KMS-11 (cell line): ENCODE data around the gene USH2A.

ENCODE experiments used
- H2AFZ ChIP-seq: fragments of 200-600 bp; sonication (generic); 2 replicates; pipeline ENCODE4 v1.6.1; 2016; ENCODE audit warnings: antibody characterized with exemption, mixed run types, low read depth
- H3K27ac ChIP-seq: fragments of 200-600 bp; sonication (generic); 2 replicates; pipeline ENCODE4 v1.6.1; 2016; ENCODE audit warnings: mild to moderate bottlenecking, mixed run types
- H3K27me3 ChIP-seq: fragments of 200-600 bp; sonication (generic); 2 replicates; pipeline ENCODE4 v1.6.1; 2017; ENCODE audit warnings: mild to moderate bottlenecking, low read depth, mixed run types, moderate library complexity; ENCODE audit not compliant: insufficient read depth
- H3K36me3 ChIP-seq: fragments of 200-600 bp; sonication (generic); 2 replicates; pipeline ENCODE4 v1.6.1; 2017; ENCODE audit warnings: mild to moderate bottlenecking, mixed run types; ENCODE audit not compliant: insufficient read depth
- H3K4me1 ChIP-seq: fragments of 200-600 bp; sonication (generic); 2 replicates; pipeline ENCODE4 v1.6.1; 2016; ENCODE audit warnings: mild to moderate bottlenecking, low read depth, mixed run types; ENCODE audit not compliant: poor library complexity, severe bottlenecking
- H3K4me2 ChIP-seq: fragments of 200-600 bp; sonication (generic); 2 replicates; pipeline ENCODE4 v1.7.0; 2016; ENCODE audit warnings: mild to moderate bottlenecking, mixed run types
- H3K4me3 ChIP-seq: fragments of 200-600 bp; sonication (generic); IDR thresholded peaks from 2 replicates; pipeline ENCODE4 v1.6.1; 2017; ENCODE audit warnings: low read depth, low read length, mixed read lengths; ENCODE audit not compliant: insufficient read depth
- H3K79me2 ChIP-seq: fragments of 200-600 bp; sonication (generic); 2 replicates; pipeline ENCODE4 v1.6.1; 2016; ENCODE audit warnings: low read depth, mixed run types; ENCODE audit not compliant: insufficient read depth
- H3K9ac ChIP-seq: fragments of 200-600 bp; sonication (generic); 2 replicates; pipeline ENCODE4 v1.6.1; 2016; ENCODE audit warnings: mild to moderate bottlenecking, mixed run types
- H4K20me1 ChIP-seq: fragments of 200-600 bp; sonication (generic); 2 replicates; pipeline ENCODE4 v1.6.1; 2016; ENCODE audit warnings: mild to moderate bottlenecking, mixed run types; ENCODE audit not compliant: insufficient read depth
- TF ChIP-seq, protein P1 (sequence below): fragments of 200-600 bp; sonication (generic); conservative IDR thresholded peaks from 2 replicates; pipeline ENCODE4 v1.6.1; 2017; ENCODE audit warnings: low read depth, mild to moderate bottlenecking, antibody characterized with exemption, low read length, moderate library complexity, mixed read lengths

USH2A gene

DNA sequence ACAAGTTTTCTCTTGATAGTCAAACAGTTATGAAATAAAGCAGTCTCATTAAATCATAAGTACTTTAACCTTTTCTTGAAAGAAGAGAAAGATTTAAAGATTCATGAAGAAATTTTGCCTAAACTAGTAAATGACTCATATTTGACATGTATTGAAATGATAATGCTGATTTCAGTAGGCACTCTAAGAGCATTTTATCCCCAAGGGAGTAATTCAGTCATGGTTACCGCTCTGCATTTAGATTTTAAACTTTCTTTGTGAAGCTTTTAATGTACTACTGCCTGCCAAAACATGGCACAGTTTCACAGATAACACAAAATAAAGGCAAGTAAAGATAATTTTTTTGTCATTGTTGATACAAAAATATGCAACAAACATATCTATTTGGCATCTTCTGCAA, 6.8 kb downstream of the USH2A start:
- H3K27ac ChIP-seq, result no peak overlapping the region
- no peak overlapping the region for H3K4me2 ChIP-seq
- H4K20me1 ChIP-seq, result no peaks in the 10 kb centered on the region
- H2AFZ ChIP-seq, result no peak overlapping the region
- H3K9ac ChIP-seq, result no peak overlapping the region
- no peaks in the 10 kb centered on the region for H3K36me3 ChIP-seq
- H3K27me3 ChIP-seq, result no peaks in the 10 kb centered on the region
- no peak overlapping the region for H3K4me3 ChIP-seq
- TF ChIP-seq, protein P1, sequence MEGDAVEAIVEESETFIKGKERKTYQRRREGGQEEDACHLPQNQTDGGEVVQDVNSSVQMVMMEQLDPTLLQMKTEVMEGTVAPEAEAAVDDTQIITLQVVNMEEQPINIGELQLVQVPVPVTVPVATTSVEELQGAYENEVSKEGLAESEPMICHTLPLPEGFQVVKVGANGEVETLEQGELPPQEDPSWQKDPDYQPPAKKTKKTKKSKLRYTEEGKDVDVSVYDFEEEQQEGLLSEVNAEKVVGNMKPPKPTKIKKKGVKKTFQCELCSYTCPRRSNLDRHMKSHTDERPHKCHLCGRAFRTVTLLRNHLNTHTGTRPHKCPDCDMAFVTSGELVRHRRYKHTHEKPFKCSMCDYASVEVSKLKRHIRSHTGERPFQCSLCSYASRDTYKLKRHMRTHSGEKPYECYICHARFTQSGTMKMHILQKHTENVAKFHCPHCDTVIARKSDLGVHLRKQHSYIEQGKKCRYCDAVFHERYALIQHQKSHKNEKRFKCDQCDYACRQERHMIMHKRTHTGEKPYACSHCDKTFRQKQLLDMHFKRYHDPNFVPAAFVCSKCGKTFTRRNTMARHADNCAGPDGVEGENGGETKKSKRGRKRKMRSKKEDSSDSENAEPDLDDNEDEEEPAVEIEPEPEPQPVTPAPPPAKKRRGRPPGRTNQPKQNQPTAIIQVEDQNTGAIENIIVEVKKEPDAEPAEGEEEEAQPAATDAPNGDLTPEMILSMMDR, result no peak
- H3K79me2 ChIP-seq, result no peaks in the 10 kb centered on the region
- no peaks in the 10 kb centered on the region for H3K4me1 ChIP-seq

DNA sequence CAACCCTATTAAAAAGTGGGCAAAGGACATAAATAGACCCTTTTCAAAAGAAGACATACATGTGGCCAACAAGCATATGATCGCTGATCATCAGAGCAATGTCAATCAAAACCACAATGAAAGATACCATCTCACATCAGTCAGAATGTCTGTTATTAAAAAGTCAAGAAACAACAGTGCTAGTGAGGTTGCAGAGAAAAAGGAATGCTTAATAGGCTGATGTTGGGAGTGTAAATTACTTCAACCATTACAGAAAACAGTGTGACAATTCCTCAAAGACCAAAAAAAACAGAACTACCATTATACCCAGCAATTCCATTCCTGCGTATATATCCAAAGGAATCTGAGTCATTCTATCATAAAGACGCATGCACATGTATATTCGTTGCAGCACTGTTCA, 13.2 kb downstream of the USH2A start:
- TF ChIP-seq, protein P1, result no peak
- no peak overlapping the region for H3K27ac ChIP-seq
- no peaks in the 10 kb centered on the region for H3K4me1 ChIP-seq
- H3K27me3 ChIP-seq, result no peaks in the 10 kb centered on the region
- H3K4me3 ChIP-seq, result no peak overlapping the region
- H2AFZ ChIP-seq, result no peak overlapping the region
- no peak overlapping the region for H3K9ac ChIP-seq
- no peaks in the 10 kb centered on the region for H3K79me2 ChIP-seq
- H3K36me3 ChIP-seq, result no peaks in the 10 kb centered on the region
- no peak overlapping the region for H3K4me2 ChIP-seq
- no peaks in the 10 kb centered on the region for H4K20me1 ChIP-seq

DNA sequence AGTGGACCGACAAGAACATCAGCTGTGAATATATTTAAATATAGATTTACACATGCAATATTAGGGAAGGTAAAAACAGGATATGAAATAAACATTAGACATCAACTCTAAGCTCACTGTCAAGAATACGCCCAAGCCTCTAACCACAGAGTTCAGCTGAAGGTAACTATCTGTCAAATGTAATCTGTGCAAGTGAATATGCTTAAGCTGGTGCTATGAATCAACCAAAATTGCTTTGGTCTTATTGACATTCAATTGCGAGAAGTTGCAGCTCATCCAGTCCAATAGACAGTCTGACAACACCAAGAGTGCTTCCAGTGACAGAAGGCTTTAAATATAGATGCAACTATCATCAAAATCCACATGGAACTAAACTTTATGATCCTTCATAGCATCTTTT, 32.3 kb downstream of the USH2A start:
- Histone ChIP-seq H3K4me1 (no peaks in the 10 kb centered on the region), H3K27me3 (no peaks in the 10 kb centered on the region)

DNA sequence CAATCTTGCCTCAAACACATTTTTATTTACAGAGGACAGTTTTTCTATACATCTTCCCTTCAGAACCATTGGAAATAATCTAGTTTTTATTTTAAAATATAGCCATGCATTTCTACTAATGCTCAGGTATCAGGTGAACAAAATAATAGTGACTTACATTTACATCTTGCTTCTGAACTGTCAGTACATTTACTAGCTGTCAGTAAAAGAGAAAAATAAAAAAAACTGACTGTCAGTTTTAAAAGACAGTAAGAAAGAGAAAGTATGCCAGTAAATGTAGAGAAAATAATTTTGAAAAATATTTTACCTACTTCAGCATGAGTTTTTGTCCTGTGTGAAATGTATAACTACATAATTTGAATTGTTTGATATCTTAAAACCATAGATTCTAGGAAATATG, 33.5 kb downstream of the USH2A start:
- no peak overlapping the region for H3K4me2 ChIP-seq
- no peaks in the 10 kb centered on the region for H3K36me3 ChIP-seq
- H3K4me1 ChIP-seq, result no peaks in the 10 kb centered on the region
- no peaks in the 10 kb centered on the region for H4K20me1 ChIP-seq
- H3K27ac ChIP-seq, result no peak overlapping the region
- TF ChIP-seq, protein P1, result no peak
- no peak overlapping the region for H2AFZ ChIP-seq
- H3K27me3 ChIP-seq, result no peaks in the 10 kb centered on the region
- no peak overlapping the region for H3K4me3 ChIP-seq
- no peaks in the 10 kb centered on the region for H3K79me2 ChIP-seq
- no peak overlapping the region for H3K9ac ChIP-seq

More for the DNA sequence above, 32.3 kb downstream of the USH2A start:
- H3K79me2 ChIP-seq, result no peaks in the 10 kb centered on the region
- H3K27ac ChIP-seq, result no peak overlapping the region
- no peak overlapping the region for H2AFZ ChIP-seq
- TF ChIP-seq, protein P1, result no peak
- H3K9ac ChIP-seq, result no peak overlapping the region
- H4K20me1 ChIP-seq, result no peaks in the 10 kb centered on the region
- H3K36me3 ChIP-seq, result no peaks in the 10 kb centered on the region
- no peak overlapping the region for H3K4me3 ChIP-seq
- H3K4me2 ChIP-seq, result no peak overlapping the region
